Cardiac septum (tissue), 1 donor: ENCODE measurements around the gene C11orf91. TPM values are rescaled to one million over a fixed set of nuclear protein-coding genes. Genes with fewer than 3 reads are reported as not detected.
"Not testable (repeated sequence)": the region's sequence is repeated elsewhere in the genome, so short reads cannot be mapped to it uniquely, and the experiment has no call there.

ENCODE experiments used
- DNase-seq: peaks from one replicate; pipeline ENCODE4 v3.0.0-alpha.2; 2020; ENCODE audit warnings: low spot score
- intact Hi-C: fragments of 100-400 bp; cut with DNase I; formaldehyde crosslinking; loops from one replicate; pipeline ENCODE4 v1.14.0; 2022
- total RNA-seq: library from RNA; stranded (reverse); fragmentation: NEBNext Ultra II Directional; extraction: Animal tissue kit (Norgen Biotek cat#: 25700); gene quantifications from one replicate; pipeline ENCODE4 v1.2.1, GENCODE V29; 2021
- donor health status: DM: no; HTN: no; CAD: no.

The C11orf91 gene
- total RNA-seq, 1 donor from 2014 or later = 1.4 TPM

DNA sequence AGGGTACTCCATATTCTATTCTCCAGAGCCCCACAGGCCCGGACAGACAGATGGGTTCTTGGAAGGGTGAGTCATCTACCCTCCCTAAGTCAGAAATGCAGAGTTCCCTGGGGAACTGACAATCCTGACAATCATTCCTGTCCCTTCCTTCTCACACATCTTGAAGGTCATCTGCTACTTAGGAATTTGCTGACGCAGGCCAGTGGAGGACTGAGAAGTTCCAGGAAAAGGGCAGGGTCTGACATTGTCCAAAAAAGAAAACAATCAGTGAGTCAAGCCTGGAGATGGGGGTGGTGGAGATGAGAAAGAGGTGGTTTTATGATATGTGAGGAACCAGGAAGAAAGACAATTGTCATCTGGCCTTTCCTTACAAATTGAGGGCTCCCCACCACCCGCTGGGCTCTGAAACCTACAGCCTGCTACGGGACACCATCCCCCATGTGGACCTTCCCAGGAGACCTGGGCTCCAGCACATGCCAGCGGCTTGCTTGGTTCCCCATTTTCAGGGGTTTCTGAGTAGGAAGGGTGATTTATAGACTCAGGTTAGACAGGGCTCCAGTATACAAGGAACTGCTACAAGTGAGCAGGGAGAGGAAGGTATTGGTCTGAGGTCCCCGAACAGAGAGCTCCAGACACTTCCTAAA is 22.7 kb upstream of the C11orf91 start:
- intact Hi-C loops = loop anchor here (1.0 kb wide), 2 partner anchors 21 to 33 kb away; no protein-coding TSS in a partner anchor
- no peak for DNase-seq

DNA sequence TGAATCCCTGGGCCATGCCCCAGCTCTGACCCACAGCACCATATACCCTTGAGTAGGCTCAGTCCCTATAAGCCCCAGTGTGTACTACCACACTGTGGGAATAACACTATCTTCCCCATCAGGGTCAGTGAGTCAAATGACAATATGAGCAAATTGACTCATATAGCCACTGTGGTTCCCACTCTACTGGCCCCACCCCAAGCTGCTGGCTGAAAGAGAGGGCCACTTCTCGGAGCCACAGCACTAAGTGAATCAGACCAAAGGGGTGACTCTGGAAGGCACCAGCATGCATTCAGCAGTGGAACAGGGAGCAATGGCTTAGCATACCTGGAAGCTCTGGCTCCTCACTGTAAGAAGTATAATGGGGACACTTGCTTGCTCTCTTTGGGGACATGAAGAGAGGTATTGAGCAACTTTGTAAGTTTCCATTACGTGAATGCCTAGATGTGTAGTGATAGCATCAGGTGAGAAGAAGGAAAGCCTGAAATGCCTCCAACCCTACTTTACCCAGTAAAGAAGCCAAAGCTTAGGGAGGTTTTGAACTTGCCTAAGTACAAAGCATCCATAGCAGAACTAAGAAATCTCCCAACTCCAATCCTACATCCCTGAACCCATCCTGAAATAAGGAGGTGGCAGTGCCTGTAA is 22.1 kb upstream of the C11orf91 start:
- intact Hi-C loops = loop anchor here (1.0 kb wide), 2 partner anchors 20 to 32 kb away; no protein-coding TSS in a partner anchor
- DNase-seq = no peak

DNA sequence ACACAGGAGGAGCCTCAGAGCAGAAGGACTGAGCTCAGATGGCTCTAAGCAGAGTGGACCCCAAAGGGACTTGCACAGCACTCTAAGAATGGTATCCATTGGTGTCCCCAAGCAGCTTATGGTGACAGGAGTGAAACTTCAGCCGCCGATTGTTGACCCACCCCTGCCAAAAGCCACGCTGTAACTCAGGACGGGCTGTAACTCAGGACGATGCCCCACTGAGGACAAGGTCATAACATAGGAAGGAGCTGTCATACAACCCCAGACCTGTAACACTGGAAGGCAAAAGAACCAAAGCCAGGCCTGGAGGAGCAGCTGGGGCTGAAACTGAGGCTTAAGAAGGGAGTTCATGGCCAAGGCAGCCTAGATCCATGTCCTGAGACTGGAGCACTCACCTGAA is 21.4 kb upstream of the C11orf91 start:
- intact Hi-C loops = no loop called here
- no peak for DNase-seq

DNA sequence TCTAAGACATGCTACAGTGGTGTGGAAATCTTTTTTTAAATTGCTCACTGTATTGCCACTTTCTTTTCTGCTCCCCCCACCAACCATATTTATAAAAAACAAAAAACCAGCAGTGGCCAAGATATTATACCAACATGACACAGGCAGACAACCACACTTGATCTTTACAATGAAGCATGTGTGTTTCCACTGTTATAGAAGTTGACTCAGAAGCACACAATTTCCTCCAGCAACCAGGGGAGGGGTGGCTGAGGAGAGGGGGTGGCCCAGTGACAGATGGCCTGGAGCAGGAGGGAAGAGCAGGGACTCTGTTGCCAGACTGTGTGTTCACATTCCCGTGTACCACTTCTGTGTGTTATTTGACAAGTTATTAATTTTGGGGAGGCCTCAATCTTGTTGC is 20.8 kb upstream of the C11orf91 start:
- intact Hi-C loops = no loop called here
- DNase-seq = no peak

DNA sequence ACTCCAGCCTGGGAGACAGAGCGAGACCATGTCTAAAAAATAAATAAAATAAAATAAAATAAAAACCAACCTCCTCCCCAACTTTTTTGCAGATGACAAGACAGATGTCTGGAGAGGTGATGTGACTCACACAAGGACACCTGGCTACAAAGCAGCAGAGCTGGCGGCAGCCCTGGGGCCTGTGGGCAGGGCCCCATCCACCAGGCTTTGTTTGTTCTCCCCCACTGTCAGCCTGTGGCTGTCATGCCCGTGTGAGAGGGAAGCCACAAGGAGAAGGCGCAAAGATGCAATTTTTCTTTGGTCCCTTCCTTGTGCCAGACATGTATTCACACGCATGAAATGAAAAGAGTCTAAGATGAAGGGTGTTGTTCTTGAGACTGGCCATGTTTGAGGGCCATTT is 19.0 kb upstream of the C11orf91 start:
- DNase-seq = no peak
- intact Hi-C loops = no loop called here

DNA sequence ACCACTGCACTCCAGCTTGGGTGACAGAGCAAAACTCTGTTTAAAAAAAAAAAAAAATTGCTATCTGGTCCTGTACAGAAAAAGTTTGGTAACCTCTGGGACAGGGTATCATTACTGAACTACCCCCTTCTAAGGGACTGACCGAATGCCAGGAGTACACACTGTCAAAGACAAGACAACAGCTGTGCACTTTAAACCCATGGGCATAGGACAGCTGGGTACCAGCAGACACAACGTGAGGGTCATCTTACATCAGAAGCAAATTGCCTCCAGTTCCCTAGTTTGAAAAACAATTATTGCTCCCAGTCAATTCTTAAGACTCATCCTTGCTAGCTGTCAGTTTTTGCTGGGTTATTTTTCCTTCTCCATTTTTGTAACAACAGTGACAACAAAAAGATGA is 17.8 kb upstream of the C11orf91 start:
- intact Hi-C loops = no loop called here
- no peak for DNase-seq

DNA sequence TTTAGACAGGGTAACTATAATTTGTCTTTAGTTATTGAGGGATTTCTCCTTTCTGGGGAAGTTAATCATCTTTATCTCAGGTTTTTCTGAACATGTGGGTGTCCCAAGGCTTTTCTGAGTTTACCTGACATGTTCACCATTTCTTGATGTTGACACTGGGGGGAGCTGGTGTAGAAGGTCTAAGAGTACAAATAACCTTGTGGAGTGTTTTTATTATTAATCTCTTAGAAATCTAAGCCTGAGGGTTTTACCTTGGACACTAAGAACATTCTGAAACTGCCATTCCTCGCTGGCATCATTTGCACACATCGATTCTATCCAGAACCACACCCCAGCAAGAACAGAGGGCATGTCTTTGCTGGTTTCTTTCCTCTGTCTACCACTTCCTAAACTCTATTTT is 15.6 kb upstream of the C11orf91 start:
- intact Hi-C loops = no loop called here
- DNase-seq = no peak

DNA sequence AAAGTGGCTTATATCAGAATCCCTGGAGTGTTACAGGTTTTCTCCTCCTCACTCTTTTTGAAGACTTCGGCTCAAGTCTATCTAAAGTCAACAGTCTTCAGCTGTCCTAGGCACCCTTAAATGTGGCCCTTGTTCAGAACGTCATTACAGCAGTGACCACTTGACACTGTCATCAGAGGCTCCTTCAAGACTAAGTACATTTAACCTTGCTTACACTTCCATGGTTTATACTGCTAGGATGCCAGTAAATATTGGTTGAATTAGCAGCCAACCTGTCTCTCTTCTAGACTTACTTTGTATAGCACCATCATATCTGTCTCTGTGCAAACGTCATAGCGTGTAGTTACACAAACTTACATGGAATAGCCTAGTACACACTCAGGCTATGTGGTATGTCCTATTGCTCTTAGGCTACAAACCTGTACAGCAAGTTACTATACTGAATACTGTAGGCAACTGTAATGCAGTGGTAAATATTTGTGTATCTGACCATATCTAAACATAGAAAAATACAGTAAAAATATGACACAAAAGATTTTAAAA is 13.3 kb upstream of the C11orf91 start:
- intact Hi-C loops = no loop called here
- DNase-seq = no peak

DNA sequence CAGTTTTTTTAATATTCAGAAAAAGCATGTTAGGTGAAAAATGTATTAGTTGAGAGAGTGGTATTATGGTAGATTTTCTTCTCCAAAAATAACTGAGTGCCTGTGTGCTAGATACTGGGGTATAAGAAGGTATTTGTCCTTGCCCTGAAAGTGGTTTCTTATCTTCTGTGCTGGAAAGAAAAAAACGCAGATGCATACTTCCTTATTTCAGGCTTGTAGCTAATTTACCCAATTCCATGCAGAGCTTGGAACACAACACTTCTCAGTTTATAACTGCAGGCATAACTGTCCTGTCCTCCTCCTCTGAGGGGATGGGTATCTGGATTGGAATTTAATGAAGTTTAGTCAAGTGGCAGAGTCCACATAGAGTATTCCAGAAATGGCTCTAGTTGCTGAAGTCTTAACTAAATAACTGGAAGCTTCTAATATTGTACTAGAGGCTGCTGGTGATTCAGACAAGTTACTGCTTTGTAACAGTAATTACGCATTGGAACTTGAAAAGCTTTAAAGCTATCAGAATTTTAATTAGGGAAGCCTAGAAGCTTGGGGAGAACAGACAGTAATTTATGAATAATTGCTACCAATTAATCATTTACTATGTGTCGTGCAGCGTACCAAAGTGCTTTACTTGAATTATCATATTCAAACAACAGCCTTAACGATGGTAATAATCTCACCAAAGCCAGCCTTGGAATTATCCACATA is 12.7 kb upstream of the C11orf91 start:
- intact Hi-C loops = no loop called here
- no peak for DNase-seq

DNA sequence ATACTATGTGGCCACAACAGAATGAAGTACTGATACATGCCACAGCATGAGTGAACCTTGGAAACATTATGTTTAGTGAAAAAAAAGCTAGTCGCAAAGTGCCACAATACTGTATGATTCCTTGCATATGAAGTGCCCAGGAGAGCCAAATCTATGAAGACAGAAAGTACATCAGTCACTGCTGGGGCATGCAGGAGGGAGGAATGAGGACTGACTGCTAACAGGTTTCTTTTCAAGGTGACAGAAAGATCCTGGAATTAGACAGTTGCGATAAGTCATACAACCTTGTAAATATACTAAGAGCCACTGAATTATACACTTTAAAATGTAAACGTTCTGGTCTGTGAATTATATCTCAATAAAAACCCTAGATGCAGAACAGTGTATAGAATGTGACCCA is 11.8 kb upstream of the C11orf91 start:
- intact Hi-C loops = no loop called here
- DNase-seq = no peak

DNA sequence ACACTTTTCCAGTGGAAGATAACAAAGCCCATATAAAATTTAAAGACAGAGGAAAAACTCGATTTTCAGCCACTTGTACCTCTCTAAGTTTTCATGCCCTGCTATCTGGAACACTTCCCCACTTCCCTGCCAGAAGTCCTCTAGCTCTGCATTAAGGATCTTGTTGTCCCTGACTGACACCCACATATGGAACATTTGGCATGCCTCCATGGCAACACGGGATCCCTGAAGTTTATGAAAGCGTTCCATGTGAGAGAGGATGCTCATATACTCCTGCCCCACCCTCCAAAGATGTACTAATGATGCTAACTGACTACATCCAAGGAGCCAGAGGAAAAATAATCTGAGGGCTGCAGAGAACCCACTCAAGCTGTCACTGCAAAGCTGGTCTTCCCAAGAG is 8.8 kb upstream of the C11orf91 start:
- no peak for DNase-seq
- intact Hi-C loops = no loop called here

DNA sequence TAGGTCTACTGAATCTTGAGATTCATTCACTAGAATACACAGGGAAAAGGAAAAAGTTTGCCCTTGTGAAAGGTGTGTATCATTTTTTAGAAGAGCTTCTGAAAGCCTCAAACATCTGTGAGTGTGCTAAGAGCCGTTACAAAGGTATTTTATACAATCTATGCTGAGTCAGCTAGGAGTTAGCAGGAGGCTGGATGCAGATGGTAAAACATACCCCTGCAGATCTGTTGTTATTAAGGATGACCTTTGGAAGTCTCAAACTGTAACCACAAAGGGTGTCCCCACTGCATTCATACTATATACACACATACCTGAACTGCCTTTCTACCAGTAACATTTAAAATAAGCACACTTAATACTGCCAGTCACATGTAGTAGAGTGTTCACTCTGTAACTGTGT is 8.4 kb upstream of the C11orf91 start:
- intact Hi-C loops = no loop called here

DNA sequence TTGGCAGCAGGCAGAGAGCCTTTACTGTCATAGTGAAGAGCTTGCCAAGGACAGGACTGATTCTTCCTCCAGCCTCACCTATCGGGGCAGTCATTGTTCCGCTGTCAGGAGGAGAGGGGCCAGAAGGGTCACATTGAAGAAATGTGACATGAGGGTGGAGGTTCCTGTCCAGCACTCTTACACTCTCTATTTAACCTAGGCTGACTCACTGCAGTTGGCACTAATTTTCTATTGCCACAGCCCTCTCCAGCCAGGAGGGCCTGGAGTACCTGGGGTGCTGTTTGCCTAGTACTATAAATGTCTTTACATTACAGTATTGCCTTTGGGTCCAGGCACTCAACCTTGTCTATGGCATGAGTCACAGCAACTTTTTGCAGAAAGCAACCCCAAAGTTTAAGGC is 7.2 kb upstream of the C11orf91 start:
- DNase-seq, intact Hi-C loops: not testable (repeated sequence)

More for the DNA sequence above, 8.4 kb upstream of the C11orf91 start:
- DNase-seq = no peak

DNA sequence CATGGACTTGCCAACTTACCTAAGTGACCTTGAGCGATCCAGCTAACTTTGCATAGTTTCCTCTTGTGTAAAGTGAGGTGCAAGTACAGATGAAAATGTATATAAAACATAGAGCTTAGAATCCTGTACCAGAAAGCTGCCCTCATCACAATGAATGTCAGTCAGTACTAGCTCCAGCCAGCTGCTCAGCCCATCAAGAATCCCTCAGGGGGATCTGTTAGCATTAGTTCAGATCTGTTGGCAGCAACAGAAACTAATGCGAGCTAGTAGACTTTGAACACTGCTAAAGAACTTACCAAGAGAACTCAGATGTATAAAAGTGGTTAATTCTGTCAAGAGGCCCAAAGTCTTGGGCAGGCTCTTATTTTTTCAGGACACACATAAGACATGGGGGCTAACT is 6.3 kb upstream of the C11orf91 start:
- DNase-seq = no peak
- intact Hi-C loops = no loop called here

DNA sequence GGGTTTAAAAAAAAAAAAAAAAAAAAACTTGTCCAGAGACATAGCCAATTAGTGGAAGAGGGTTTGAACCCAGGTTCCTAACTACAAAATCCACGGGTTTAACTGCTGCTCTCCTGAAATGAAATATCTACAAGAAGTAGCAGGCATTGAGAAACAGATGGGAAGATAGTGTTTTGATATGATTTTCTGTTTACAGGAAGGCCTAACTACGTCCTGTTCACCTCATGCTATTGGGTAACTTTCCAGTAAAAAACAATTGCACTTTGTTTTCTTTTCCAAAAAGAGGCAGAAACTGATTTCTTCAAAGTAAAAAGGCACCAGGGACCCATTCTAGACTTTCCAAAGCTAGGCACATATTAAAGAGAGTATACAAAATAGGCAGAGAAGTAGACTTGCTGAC is 5.9 kb upstream of the C11orf91 start:
- intact Hi-C loops = no loop called here
- DNase-seq = no peak

DNA sequence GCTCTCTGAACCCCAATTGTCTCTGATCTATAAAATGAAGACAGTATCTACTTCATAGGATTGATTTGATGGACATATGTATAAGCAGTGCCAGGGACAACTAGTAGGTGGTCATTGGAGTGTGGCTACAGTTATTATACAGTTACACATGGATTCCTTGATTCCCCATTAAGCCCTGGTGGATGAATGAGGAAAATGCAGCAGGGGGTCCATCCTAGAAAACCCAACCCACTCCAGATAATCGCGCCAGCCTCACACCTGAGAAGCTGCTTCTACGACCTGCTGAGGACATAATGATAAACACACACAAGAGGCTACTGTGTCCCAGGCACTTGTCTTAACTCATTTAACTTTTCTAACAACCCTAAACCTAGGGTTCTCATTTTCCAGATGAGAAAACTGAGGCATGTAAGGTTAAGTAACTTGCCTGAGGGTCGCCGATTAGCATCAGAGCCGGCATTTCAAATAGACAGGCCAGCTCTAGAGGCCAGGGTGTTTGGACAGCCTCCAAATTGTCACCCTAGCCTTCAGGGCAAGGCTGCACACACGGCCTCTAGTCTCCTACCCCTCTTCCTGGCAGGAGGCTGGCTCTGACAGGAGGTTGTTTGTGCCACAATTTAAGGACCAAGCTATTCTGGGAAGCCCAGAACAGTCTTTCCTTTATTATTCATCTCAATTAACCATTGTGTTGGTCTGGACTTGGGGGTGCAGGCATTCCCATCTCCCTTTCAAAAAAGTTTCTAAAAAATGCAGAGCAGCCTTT is 3.8 kb upstream of the C11orf91 start:
- DNase-seq = no peak
- intact Hi-C loops = loop anchor here (5.0 kb wide), 1 partner anchor 447 kb away; the partner anchor contains the start of gene HIPK3

DNA sequence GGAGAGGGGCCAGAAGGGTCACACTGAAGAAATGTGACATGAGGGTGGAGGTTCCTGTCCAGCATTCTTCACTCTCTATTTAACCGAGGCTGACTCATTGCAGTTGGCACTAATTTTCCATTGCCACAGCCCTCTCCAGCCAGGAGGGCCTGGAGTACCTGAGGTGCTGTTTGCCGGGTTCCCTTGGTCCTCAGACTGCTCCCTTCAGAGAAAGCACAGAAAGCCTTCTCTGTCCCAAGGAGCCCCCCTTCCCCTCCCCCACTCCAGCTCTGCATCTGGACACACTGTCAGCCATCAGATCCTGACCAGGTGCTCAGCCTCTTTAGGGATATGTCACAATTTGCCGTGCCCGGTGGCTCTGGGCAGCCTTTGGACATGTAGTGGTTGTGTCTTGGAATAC is 3.2 kb upstream of the C11orf91 start:
- intact Hi-C loops = loop anchor here (5.0 kb wide), 1 partner anchor 446 kb away; the partner anchor contains the start of gene HIPK3
- DNase-seq = no peak

DNA sequence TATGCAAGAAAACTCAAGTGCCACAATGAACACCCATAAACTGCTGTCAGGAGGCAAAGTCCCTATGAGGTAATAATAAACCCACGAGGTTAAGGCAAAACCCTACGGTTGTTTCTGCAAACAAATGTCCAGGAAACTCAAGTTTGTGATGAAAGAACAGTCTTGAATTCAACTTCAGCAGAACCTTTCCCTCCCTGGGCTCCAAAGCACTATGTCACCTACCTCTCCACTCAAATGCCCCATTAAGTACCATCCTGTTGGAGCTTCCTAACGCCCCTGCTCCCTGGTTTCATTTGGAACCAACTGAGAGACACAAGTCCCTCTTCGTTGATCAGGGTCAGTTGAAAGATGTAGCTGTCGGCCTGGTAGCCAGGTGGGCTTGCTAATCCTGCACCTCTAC is 2.6 kb upstream of the C11orf91 start:
- DNase-seq = no peak
- intact Hi-C loops = loop anchor here (5.0 kb wide), 1 partner anchor 446 kb away; the partner anchor contains the start of gene HIPK3
